HL-60 (cell line): ENCODE data around the gene ARL10.

ENCODE experiments used
- DNase-seq, 2 experiments: peaks; one replicate each; pipeline ENCODE4 v3.0.0-alpha.2; 2010 to 2020; ENCODE audit warnings: low read depth in 1 of 2, low spot score in 1 of 2
- H3K27ac ChIP-seq: fragments of 250-450 bp; sonication (Bioruptor Pico); replicated peaks from 2 replicates; pipeline ENCODE4 v1.5.1; 2020; ENCODE audit warnings: mild to moderate bottlenecking, moderate library complexity
- H3K27me3 ChIP-seq: fragments of 250-450 bp; sonication (Bioruptor Pico); 2 replicates; pipeline ENCODE4 v1.5.1; 2021; ENCODE audit warnings: mild to moderate bottlenecking, moderate library complexity; ENCODE audit not compliant: insufficient read depth, poor library complexity, severe bottlenecking
- H3K4me3 ChIP-seq: replicated peaks from 2 replicates; pipeline ENCODE4 v1.5.1; 2011; ENCODE audit warnings: mild to moderate bottlenecking, control low read depth, low read length; ENCODE audit not compliant: insufficient read depth
- GABPA ChIP-seq: IDR thresholded peaks from 2 replicates; pipeline ENCODE4 v1.6.1; 2012; ENCODE audit warnings: low read depth
- POLR2AphosphoS5 ChIP-seq: IDR thresholded peaks from 2 replicates; pipeline ENCODE4 v1.6.1; 2012; ENCODE audit warnings: low read depth
- SPI1 ChIP-seq: IDR thresholded peaks from 2 replicates; pipeline ENCODE4 v1.6.1; 2012; ENCODE audit warnings: low read depth, mild to moderate bottlenecking, borderline replicate concordance
- TF ChIP-seq, protein P1 (sequence below): IDR thresholded peaks from 2 replicates; pipeline ENCODE4 v1.6.1; 2012; ENCODE audit warnings: low read depth; ENCODE audit not compliant: insufficient replicate concordance
- TF ChIP-seq, protein P2 (sequence below): IDR thresholded peaks from one replicate; pipeline ENCODE4 v1.5.1; 2011; ENCODE audit warnings: low read length, control low read depth, inconsistent platforms; ENCODE audit not compliant: insufficient read depth

Gene ARL10

GRCh38 chr5:176359658-176360057, 5.6 kb upstream of the ARL10 start:
- TF ChIP-seq GABPA, result no peak
- TF ChIP-seq, protein P1, sequence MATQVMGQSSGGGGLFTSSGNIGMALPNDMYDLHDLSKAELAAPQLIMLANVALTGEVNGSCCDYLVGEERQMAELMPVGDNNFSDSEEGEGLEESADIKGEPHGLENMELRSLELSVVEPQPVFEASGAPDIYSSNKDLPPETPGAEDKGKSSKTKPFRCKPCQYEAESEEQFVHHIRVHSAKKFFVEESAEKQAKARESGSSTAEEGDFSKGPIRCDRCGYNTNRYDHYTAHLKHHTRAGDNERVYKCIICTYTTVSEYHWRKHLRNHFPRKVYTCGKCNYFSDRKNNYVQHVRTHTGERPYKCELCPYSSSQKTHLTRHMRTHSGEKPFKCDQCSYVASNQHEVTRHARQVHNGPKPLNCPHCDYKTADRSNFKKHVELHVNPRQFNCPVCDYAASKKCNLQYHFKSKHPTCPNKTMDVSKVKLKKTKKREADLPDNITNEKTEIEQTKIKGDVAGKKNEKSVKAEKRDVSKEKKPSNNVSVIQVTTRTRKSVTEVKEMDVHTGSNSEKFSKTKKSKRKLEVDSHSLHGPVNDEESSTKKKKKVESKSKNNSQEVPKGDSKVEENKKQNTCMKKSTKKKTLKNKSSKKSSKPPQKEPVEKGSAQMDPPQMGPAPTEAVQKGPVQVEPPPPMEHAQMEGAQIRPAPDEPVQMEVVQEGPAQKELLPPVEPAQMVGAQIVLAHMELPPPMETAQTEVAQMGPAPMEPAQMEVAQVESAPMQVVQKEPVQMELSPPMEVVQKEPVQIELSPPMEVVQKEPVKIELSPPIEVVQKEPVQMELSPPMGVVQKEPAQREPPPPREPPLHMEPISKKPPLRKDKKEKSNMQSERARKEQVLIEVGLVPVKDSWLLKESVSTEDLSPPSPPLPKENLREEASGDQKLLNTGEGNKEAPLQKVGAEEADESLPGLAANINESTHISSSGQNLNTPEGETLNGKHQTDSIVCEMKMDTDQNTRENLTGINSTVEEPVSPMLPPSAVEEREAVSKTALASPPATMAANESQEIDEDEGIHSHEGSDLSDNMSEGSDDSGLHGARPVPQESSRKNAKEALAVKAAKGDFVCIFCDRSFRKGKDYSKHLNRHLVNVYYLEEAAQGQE, result no peak
- no peak for TF ChIP-seq SPI1
- no peak for TF ChIP-seq POLR2AphosphoS5
- TF ChIP-seq, protein P2, sequence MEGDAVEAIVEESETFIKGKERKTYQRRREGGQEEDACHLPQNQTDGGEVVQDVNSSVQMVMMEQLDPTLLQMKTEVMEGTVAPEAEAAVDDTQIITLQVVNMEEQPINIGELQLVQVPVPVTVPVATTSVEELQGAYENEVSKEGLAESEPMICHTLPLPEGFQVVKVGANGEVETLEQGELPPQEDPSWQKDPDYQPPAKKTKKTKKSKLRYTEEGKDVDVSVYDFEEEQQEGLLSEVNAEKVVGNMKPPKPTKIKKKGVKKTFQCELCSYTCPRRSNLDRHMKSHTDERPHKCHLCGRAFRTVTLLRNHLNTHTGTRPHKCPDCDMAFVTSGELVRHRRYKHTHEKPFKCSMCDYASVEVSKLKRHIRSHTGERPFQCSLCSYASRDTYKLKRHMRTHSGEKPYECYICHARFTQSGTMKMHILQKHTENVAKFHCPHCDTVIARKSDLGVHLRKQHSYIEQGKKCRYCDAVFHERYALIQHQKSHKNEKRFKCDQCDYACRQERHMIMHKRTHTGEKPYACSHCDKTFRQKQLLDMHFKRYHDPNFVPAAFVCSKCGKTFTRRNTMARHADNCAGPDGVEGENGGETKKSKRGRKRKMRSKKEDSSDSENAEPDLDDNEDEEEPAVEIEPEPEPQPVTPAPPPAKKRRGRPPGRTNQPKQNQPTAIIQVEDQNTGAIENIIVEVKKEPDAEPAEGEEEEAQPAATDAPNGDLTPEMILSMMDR, result no peak
- Histone ChIP-seq H3K4me3 (no peak overlapping the region), H3K27me3 (no peaks in the 10 kb centered on the region), H3K27ac (no peak overlapping the region)
- no peak for DNase-seq

DNA sequence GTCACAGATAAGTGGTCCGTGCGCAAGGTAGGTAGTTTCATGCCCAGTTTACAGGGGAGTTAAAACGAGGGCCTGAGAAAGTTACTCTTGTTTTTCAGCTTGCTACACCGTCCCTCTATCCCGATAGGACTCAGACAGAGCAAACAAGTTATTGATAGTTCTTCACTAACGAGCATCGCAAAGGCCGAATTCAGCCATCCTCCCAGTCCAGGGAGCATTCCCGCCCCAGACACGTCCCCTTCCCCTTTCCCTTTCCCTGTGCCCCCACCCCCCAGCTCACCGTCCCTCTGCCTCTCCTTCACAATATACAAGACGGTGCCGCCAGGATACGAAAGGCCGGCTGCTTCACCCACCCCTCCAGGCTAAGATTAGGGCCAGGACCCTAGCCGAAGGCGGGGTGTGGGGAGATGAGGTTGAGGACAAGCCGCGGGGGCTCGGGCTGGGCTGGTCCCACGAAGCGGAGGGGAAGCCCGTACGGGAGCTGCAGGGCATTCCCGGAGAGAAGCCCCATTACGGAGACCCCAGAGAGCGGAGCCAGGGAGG, 4.3 kb upstream of the ARL10 start:
- Histone ChIP-seq H3K27me3 (peaks cover 4% of the 10 kb centered on the region), H3K4me3 (peak overlapping the region; percentile 99), H3K27ac (peak overlapping the region; percentile 64)
- peak in 1 of 2 experiments; percentile 16 for DNase-seq
- TF ChIP-seq POLR2AphosphoS5 (no peak), GABPA (no peak), SPI1 (no peak)
- TF ChIP-seq, protein P2, result no peak
- TF ChIP-seq, protein P1, result no peak

- H3K27me3 ChIP-seq, result peaks cover 11% of the 10 kb centered on the region
- peak; percentile 88 to 95 for DNase-seq
- peak within 1 kb of the TSS; percentile 99 for H3K4me3 ChIP-seq
- TF ChIP-seq POLR2AphosphoS5 (peak; percentile 62; the same call in 1 of the 2 replicates), GABPA (no peak)
- peak within 1 kb of the TSS; percentile 64 for H3K27ac ChIP-seq
Observed at GRCh38 chr5:176361437-176362232, 3.7 kb upstream of the ARL10 start, which contains the start of gene KIAA1191. KIAA1191 (minus strand) TSS chr5:176361764; CDS start chr5:176359508, 2,256 bp downstream.

DNA sequence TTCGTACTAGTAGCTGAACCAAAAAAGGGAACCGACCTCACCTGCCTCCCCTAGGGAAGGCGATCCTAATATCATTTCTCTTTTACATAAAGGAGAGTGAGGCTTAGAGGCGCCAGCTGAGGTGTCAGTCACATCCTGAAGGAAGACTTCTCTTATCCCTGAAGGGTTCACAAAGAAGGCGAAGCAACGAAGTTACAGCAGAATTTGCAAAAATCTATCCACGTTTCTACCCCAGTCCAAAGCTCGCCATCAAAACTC, 3.1 kb upstream of the ARL10 start:
- DNase-seq, result no peak

More for the DNA sequence above, 3.1 kb upstream of the ARL10 start:
- peak overlapping the region; percentile 99 for H3K4me3 ChIP-seq
- no peak for TF ChIP-seq SPI1
- TF ChIP-seq, protein P1, result no peak
- no peak for TF ChIP-seq POLR2AphosphoS5
- TF ChIP-seq GABPA, result no peak
- TF ChIP-seq, protein P2, result no peak
- H3K27me3 ChIP-seq, result peaks cover 12% of the 10 kb centered on the region
- no peak overlapping the region for H3K27ac ChIP-seq
